Measurements from ENCODE around the gene NTHL1.

Gene NTHL1

DNA sequence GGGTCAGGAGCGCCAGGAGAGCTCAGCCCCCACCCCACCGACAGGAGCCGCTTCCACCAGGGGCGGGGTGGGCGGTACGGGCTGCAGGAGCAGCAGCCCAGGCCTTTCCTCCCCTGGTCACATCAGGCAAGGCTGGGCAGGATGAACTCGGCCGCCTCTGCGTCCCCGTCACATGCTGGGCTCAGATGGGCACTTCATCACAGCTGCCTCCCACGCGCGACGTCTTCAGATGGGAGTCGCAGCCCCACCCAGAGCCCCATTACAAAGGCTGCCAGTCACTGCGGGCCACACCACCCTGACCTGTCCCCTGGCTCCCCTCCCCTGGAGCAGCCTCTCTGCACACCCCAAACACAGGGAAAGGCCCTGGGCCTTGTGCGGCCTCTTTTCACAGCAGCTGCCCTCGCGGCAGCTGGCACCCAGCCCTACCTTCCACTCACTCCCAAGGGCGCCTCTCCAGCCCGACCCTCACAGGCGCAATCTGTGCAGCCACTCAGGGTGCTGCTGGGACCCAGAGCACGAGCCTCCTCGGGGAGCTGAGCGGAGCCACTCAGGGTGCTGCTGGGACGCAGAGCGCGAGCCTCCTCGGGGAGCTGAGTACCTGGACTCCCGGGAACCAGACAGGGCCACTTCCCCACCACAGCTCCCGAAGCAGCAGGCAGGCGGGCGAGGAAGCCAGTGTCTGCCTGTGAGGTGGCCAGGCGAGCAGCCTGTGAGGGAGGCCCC lies 42.7 kb downstream of the NTHL1 start:
- no peak overlapping the region for H3K27ac ChIP-seq
- TF ChIP-seq CTCF (IDR thresholded peaks at IDR 0.05), result no peak
- H3K9me3 ChIP-seq, result no peaks in the 10 kb centered on the region
- H3K27me3 ChIP-seq, result peaks cover 6% of the 10 kb centered on the region
- peaks cover 30 to 47% of the 10 kb centered on the region in 2 experiments for H3K4me1 ChIP-seq (ENCODE audit: control insufficient read depth in 1 of 2, insufficient read depth in 1 of 2, low read depth in 1 of 2, low read length in 1 of 2)
- peaks cover 33% of the 10 kb centered on the region for H3K36me3 ChIP-seq
- no peak overlapping the region for H3K4me3 ChIP-seq (ENCODE audit: low read depth in 1 of 2, low read length in 1 of 2)

DNA sequence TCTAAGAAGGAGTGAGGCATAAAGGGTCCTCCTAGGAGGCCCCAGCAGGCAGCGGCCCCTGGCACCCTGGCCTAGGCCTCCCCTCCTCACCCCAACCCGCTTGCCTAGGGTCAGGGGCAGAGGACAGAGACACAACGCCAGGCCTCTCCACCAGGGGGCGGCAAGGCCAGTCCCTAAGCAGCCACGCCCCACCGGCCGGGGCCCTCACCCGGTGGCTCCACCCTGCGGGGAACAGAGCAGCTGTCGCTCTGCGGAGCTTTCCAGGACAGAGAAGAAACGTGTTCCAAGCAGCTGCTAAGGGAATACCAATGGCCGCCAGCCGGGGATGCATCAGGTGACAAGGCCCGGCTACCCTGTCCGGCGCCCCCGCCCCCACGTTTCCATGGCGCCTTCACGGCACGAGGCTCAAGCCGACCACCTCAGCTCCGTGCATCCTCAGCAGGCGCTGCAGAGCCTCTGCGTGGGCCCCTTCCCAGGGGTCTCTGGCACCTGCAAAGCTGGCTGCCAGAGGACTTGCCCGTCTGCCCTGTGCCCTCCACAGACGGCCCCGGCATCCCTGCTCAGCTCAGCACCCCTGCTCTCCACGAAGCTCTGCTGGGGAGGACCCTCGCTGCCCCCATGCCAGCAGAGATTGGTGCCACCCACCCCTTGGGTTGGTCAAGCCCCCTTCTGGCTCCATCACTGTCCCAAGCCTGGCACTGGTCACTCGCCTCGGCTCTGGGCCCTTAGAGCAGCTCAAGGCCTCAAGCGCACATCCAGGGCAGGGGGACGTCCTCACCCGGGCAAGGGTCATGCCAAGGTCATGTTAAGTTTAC lies 43.6 kb downstream of the NTHL1 start:
- peaks cover 42% of the 10 kb centered on the region for H3K36me3 ChIP-seq
- peak overlapping the region in 1 of 2 experiments; percentile 39 for H3K4me3 ChIP-seq (ENCODE audit: low read depth in 1 of 2, low read length in 1 of 2)
- peaks cover 6% of the 10 kb centered on the region for H3K27me3 ChIP-seq
- no peak overlapping the region for H3K27ac ChIP-seq
- peak; percentile 82 for TF ChIP-seq CTCF (IDR thresholded peaks at IDR 0.05)
- peaks cover 26 to 42% of the 10 kb centered on the region in 2 experiments for H3K4me1 ChIP-seq (ENCODE audit: control insufficient read depth in 1 of 2, insufficient read depth in 1 of 2, low read depth in 1 of 2, low read length in 1 of 2)
- no peaks in the 10 kb centered on the region for H3K9me3 ChIP-seq

- peaks cover 19 to 35% of the 10 kb centered on the region in 2 experiments for H3K4me1 ChIP-seq (ENCODE audit: control insufficient read depth in 1 of 2, insufficient read depth in 1 of 2, low read depth in 1 of 2, low read length in 1 of 2)
- TF ChIP-seq CTCF (IDR thresholded peaks at IDR 0.05), result no peak
- H3K4me3 ChIP-seq (ENCODE audit: low read depth in 1 of 2, low read length in 1 of 2), result no peak overlapping the region
- H3K36me3 ChIP-seq, result peaks cover 49% of the 10 kb centered on the region
- H3K27ac ChIP-seq, result no peak overlapping the region
- peaks cover 6% of the 10 kb centered on the region for H3K27me3 ChIP-seq
- no peaks in the 10 kb centered on the region for H3K9me3 ChIP-seq
Observed at GRCh38 chr16:2003231-2003826, 44.3 kb downstream of the NTHL1 start.

GRCh38 chr16:2002406-2003230 lies 45.0 kb downstream of the NTHL1 start:
- peaks cover 6% of the 10 kb centered on the region for H3K27me3 ChIP-seq
- no peaks in the 10 kb centered on the region for H3K9me3 ChIP-seq
- peaks cover 56% of the 10 kb centered on the region for H3K36me3 ChIP-seq
- no peak for TF ChIP-seq CTCF (IDR thresholded peaks at IDR 0.05)
- H3K4me1 ChIP-seq (ENCODE audit: control insufficient read depth in 1 of 2, insufficient read depth in 1 of 2, low read depth in 1 of 2, low read length in 1 of 2), result peaks cover 12 to 28% of the 10 kb centered on the region in 2 experiments
- H3K27ac ChIP-seq, result no peak overlapping the region
- H3K4me3 ChIP-seq (ENCODE audit: low read depth in 1 of 2, low read length in 1 of 2), result no peak overlapping the region

Data from neutrophil (primary cell).